ENCODE measurements around the gene COPS6.

- no peak for TF ChIP-seq CTCF (IDR thresholded peaks at IDR 0.05; ENCODE audit: insufficient read depth, low read length, poor library complexity, severe bottlenecking)
- TF ChIP-seq EZH2phosphoT487 (conservative IDR thresholded peaks at IDR 0.05; ENCODE audit: low read length), result no peak
Observed at GRCh38 chr7:100132126-100132525, 43.4 kb downstream of the COPS6 start.

Data from SU-DHL-6 (cell line).